Lung (tissue), 12 donors: ENCODE data around the gene CLTA. TPM values are rescaled to one million over a fixed set of nuclear protein-coding genes. Genes with fewer than 3 reads are reported as not detected.

Experiments
- ATAC-seq: fragments of 200-7000 bp; cut with Tn5 transposase; one replicate; pipeline ENCODE4 v1.9.1; 2020; ENCODE audit warnings: moderate number of reproducible peaks; ENCODE audit not compliant: insufficient read depth, low FRiP score
- DNase-seq, 3 donors: peaks; one replicate each; pipeline ENCODE4 v3.0.0-alpha.2; 2013 to 2017
- H3K27ac ChIP-seq, 2 donors: one replicate each; pipeline ENCODE4 v1.5.1; 2013; ENCODE audit warnings: mild to moderate bottlenecking in 2 of 2, moderate library complexity in 2 of 2, control low read depth in 1 of 2, inconsistent platforms in 1 of 2, low read depth in 1 of 2, low read length in 1 of 2
- H3K27me3 ChIP-seq, 3 donors: one replicate each; pipeline ENCODE4 v1.5.1; 2013; ENCODE audit warnings: low read length in 2 of 3; ENCODE audit not compliant: control insufficient read depth in 3 of 3, insufficient read depth in 3 of 3
- H3K36me3 ChIP-seq, 4 donors: one replicate each; pipeline ENCODE4 v1.5.1; 2013; ENCODE audit warnings: low read length in 4 of 4, mild to moderate bottlenecking in 1 of 4, moderate library complexity in 1 of 4; ENCODE audit not compliant: control insufficient read depth in 4 of 4, insufficient read depth in 4 of 4
- H3K4me1 ChIP-seq, 5 donors: one replicate each; pipeline ENCODE4 v1.5.1; 2013; ENCODE audit warnings: low read length in 5 of 5, mild to moderate bottlenecking in 2 of 5, moderate library complexity in 1 of 5; ENCODE audit not compliant: control insufficient read depth in 5 of 5, insufficient read depth in 5 of 5
- H3K4me3 ChIP-seq: one replicate; pipeline ENCODE4 v1.5.1; 2013; ENCODE audit warnings: mild to moderate bottlenecking, control low read depth, moderate library complexity
- H3K9ac ChIP-seq, 2 donors: one replicate each; pipeline ENCODE4 v1.5.1; 2013; ENCODE audit warnings: low read length in 2 of 2, control low read depth in 1 of 2; ENCODE audit not compliant: insufficient read depth in 1 of 2
- H3K9me3 ChIP-seq, 4 donors: one replicate each; pipeline ENCODE4 v1.5.1; 2013; ENCODE audit warnings: low read length in 3 of 4, mild to moderate bottlenecking in 1 of 4, moderate library complexity in 1 of 4; ENCODE audit not compliant: control insufficient read depth in 4 of 4, insufficient read depth in 3 of 4
- WGBS, 2 donors: extraction: QIAGEN DNeasy Blood & Tissue Kit; methylation state at CpG; one replicate each; pipeline ENCODE4 v1.1.7; 2013; 5-methylcytosine and 5-hydroxymethylcytosine counted together
- polyA plus RNA-seq, 2 donors: library from polyadenylated mRNA; stranded (reverse); fragments of 200-250 nt; gene quantifications; one replicate each; pipeline ENCODE4 v1.2.1, GENCODE V29; 2013
- total RNA-seq, 2 donors: library from RNA; depleted of rRNA in 1 of 2; stranded (reverse); fragments of >200 nt in 1 of 2; gene quantifications; one replicate each; pipeline ENCODE4 v1.2.1, GENCODE V29; 2014 to 2021
- TF ChIP-seq, protein P1 (sequence below): IDR thresholded peaks from 2 replicates; pipeline ENCODE4 v1.5.1; 2012; ENCODE audit warnings: mild to moderate bottlenecking; ENCODE audit errors: control extremely low read depth, extremely low read depth
- donor health status: control.
- donor health status: control.
- donor health status: Bipolar disorder and iron deficiency.
- donor health status: healthy.
- donor health status: DM: yes; HTN: yes; CAD: no.

Gene CLTA
- total and polyA plus RNA-seq, 4 donors, result 143 to 269 (median 170) TPM

DNA sequence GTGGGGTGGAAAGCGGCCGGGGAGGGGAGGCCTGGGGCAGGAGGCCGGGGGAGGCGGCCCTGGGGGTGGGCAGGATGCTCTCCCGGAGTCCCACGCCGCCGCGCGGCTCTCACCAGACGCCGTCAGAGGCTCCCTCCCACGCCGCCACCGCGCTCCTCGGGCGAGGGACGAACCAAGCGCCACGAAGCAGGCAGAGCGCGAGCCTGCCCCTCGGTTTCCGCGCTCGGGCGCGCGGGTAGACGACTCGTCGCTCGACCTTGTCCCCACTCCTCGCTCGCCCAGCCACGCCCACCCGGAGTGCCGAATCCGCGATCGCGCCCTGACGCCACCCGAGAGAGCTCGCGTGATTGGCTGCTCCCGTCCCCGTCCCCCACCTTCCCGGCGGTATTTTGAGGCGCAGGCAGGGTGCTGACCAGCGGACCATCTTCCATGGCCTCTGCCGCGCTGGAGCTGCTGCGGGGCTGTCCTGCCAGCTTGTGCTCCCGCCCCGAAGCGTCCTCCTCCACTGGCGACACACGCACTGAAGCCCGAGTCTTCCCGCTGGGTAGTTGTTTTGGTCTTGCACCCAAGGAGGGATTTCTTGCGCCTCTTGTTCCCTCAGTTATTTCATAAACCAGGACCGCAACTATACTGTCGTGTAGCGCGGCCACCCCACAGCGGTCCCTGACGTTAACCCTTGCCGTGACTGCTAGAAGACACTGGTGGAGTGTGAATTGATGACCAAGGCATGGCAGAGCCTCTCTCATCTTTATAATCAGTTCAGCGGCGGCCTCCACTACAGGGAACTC is 67.7 kb downstream of the CLTA start, which contains the start of gene GNE:
TSS of gene GNE (minus strand) at position 241 of the 788 bp plus-strand sequence. CDS start 9,093 bp downstream, outside the sequence.
- WGBS, 2 donors, result 1 to 3% methylated on average over 56 to 73 of the region's 73 CpGs
- peak; percentile 98 for ATAC-seq
- TF ChIP-seq, protein P1, sequence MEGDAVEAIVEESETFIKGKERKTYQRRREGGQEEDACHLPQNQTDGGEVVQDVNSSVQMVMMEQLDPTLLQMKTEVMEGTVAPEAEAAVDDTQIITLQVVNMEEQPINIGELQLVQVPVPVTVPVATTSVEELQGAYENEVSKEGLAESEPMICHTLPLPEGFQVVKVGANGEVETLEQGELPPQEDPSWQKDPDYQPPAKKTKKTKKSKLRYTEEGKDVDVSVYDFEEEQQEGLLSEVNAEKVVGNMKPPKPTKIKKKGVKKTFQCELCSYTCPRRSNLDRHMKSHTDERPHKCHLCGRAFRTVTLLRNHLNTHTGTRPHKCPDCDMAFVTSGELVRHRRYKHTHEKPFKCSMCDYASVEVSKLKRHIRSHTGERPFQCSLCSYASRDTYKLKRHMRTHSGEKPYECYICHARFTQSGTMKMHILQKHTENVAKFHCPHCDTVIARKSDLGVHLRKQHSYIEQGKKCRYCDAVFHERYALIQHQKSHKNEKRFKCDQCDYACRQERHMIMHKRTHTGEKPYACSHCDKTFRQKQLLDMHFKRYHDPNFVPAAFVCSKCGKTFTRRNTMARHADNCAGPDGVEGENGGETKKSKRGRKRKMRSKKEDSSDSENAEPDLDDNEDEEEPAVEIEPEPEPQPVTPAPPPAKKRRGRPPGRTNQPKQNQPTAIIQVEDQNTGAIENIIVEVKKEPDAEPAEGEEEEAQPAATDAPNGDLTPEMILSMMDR, result no peak
- Histone ChIP-seq H3K4me1 (peaks cover 0 to 7% (median 0%) of the 10 kb centered on the region in 5 donors), H3K36me3 (peaks cover 0 to 4% (median 0%) of the 10 kb centered on the region in 4 donors), H3K9me3 (no peaks in the 10 kb centered on the region), H3K27me3 (no peaks in the 10 kb centered on the region), H3K9ac (peak within 1 kb of the TSS; percentile 74 to 88), H3K27ac (peak within 1 kb of the TSS; percentile 90 to 97), H3K4me3 (peak within 1 kb of the TSS; percentile 90)
- peak; percentile 98 to 99 (median 99) for DNase-seq

DNA sequence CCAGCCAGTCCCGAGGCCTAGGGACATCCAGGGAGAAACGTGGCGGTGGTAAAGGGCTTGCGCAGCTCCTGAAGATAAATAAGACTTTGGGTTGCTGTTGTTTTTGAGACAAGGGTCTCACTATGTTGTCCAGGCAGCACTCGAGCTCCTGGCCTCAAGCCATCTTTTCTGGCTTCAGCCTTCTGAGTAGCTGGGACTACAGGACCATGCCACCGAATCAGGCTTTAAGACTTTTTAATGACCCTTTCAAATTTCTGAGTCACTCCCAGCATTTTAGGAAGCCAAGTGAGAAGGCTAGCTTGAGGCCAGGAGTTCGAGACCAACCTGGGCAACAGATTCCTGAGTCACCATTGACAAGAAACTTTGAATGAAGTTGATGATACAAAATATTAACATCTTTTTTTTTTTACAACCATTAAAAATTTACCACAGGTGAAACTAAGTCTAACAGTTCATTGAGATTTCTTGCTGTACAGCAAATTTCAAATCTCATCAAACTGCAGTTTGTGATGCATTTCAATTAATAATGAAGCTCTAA is 68.3 kb downstream of the CLTA start:
- peaks cover 0 to 4% (median 0%) of the 10 kb centered on the region in 4 donors for H3K36me3 ChIP-seq
- H3K9ac ChIP-seq, result peak overlapping the region; percentile 74 to 88
- no peaks in the 10 kb centered on the region for H3K27me3 ChIP-seq
- TF ChIP-seq, protein P1, result no peak
- ATAC-seq, result no peak
- 41 to 48% methylated on average over 7 of the region's 7 CpGs for WGBS, 2 donors
- DNase-seq, result no peak
- H3K27ac ChIP-seq, result peak overlapping the region; percentile 90 to 97
- H3K4me3 ChIP-seq, result peak overlapping the region; percentile 90
- no peaks in the 10 kb centered on the region for H3K9me3 ChIP-seq
- H3K4me1 ChIP-seq, result peaks cover 0 to 7% (median 0%) of the 10 kb centered on the region in 5 donors

Other genes starting within 250 kb of the CLTA start
- not detected for gene OR2S2, start 232.8 kb upstream of the CLTA start, total RNA-seq
- gene OR2S2, start 232.8 kb upstream of the CLTA start, polyA plus RNA-seq, result not detected
- gene RECK, start 154.0 kb upstream of the CLTA start, total RNA-seq, result 10 to 100 TPM; 16.0 to 19.3 TPM
- gene RECK, start 154.0 kb upstream of the CLTA start, polyA plus RNA-seq, result 1 to 10 TPM; 4.5 to 8.1 TPM
- gene GLIPR2, start 54.2 kb upstream of the CLTA start, total RNA-seq, result 100 to 1,000 TPM in 1 of 2 donors, 10 to 100 TPM in 1; 17.4 to 112 TPM
- 10 to 100 TPM; 61.6 to 90.0 TPM for gene GLIPR2, start 54.2 kb upstream of the CLTA start, polyA plus RNA-seq
- under 1 TPM in 1 of 2 donors, not detected in 1; 0.89 TPM for gene CCIN, start 21.5 kb upstream of the CLTA start, total RNA-seq
- gene CCIN, start 21.5 kb upstream of the CLTA start, polyA plus RNA-seq, result under 1 TPM; 0.12 to 0.15 TPM
- gene GNE, start 67.5 kb downstream of the CLTA start, total RNA-seq, result 10 to 100 TPM; 17.1 to 18.4 TPM
- 10 to 100 TPM in 1 of 2 donors, 1 to 10 TPM in 1; 5.1 to 10.4 TPM for gene GNE, start 67.5 kb downstream of the CLTA start, polyA plus RNA-seq
- gene RNF38, start 209.3 kb downstream of the CLTA start, total RNA-seq, result 10 to 100 TPM; 36.9 to 41.0 TPM
- gene RNF38, start 209.3 kb downstream of the CLTA start, polyA plus RNA-seq, result 10 to 100 TPM in 1 of 2 donors, 1 to 10 TPM in 1; 7.6 to 14.2 TPM